Measurements from ENCODE around the gene CFAP77. TPM values are rescaled to one million over a fixed set of nuclear protein-coding genes. Genes with fewer than 3 reads are reported as not detected.

CFAP77 gene
- total RNA-seq, 1 donor from 2014 or later: not detected

DNA sequence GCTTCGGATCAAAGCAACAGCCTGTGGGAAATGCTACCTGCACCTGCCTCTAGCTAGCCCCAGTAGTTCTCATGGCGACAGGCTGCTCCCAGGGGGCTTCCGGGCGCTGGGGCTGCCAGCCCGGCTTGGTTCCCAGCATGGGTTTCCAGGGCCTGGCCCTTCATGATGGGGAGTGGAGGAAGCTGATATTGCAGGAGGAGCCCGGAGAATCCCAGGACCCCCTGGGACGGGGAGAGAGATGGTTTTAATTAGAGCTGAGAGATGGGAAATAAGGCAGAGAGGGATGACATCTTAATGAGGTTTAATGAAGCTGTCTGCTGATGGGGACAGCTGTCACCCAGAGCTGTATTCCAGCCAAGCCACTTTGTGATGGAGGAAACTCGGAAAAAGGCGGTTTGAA lies 78.6 kb downstream of the CFAP77 start:
- H3K36me3 ChIP-seq: no peaks in the 10 kb centered on the region
- DNase-seq (no peak), ATAC-seq (no peak)
- no peak overlapping the region for H3K4me3 ChIP-seq
- no peak overlapping the region for H3K27ac ChIP-seq
- intact Hi-C loops (cut with DNase I): no loop called here
- no peaks in the 10 kb centered on the region for H3K4me1 ChIP-seq
- TF ChIP-seq, protein P1, sequence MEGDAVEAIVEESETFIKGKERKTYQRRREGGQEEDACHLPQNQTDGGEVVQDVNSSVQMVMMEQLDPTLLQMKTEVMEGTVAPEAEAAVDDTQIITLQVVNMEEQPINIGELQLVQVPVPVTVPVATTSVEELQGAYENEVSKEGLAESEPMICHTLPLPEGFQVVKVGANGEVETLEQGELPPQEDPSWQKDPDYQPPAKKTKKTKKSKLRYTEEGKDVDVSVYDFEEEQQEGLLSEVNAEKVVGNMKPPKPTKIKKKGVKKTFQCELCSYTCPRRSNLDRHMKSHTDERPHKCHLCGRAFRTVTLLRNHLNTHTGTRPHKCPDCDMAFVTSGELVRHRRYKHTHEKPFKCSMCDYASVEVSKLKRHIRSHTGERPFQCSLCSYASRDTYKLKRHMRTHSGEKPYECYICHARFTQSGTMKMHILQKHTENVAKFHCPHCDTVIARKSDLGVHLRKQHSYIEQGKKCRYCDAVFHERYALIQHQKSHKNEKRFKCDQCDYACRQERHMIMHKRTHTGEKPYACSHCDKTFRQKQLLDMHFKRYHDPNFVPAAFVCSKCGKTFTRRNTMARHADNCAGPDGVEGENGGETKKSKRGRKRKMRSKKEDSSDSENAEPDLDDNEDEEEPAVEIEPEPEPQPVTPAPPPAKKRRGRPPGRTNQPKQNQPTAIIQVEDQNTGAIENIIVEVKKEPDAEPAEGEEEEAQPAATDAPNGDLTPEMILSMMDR (IDR thresholded peaks at IDR 0.05): no peak
- H3K9me3 ChIP-seq: no peaks in the 10 kb centered on the region
- peaks cover 32% of the 10 kb centered on the region for H3K27me3 ChIP-seq

DNA sequence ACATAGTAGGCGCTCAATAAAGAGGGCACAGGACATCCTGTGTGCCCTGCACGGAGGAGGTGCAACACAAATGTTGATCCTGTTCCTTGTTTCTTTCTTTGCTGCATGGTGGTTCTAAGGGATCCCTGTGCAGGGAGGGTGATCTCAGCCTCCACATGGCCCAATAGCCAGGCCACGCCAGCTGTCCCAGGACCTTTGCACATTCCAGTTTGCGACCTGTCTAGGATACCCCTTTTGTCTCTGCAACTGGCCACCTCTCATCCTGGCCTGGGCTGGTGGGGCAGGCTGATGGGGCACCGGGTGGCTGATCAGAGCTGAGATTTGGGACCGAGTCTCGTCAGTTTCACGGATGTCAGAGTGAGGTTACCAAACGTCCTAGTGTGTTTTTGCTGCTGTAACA lies 79.5 kb downstream of the CFAP77 start:
- ATAC-seq (no peak), DNase-seq (no peak)
- Histone ChIP-seq H3K4me3 (no peak overlapping the region), H3K27ac (no peak overlapping the region), H3K9me3 (no peaks in the 10 kb centered on the region), H3K27me3 (peaks cover 38% of the 10 kb centered on the region), H3K36me3 (no peaks in the 10 kb centered on the region), H3K4me1 (no peaks in the 10 kb centered on the region)
- intact Hi-C loops (cut with DNase I): no loop called here
- TF ChIP-seq, protein P1 (IDR thresholded peaks at IDR 0.05): no peak

DNA sequence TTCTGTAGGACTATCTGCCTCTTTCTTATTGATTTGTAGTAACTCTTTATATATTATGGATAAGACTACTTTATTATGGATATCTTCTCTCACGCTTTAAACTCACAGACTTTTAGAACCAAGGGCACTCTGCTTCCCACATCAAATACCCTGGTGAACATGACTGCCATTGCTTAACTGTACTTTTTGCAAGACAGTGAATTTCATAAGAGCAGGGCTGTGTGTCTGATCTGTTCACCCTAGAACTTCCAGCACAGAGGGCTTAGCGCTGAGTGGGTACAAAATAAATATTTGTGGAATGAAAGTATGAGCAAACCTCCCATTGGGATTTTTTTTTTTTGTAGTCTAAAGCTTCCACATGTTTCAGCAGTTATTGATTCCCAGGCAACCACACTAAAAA lies 84.8 kb downstream of the CFAP77 start:
- TF ChIP-seq, protein P1 (IDR thresholded peaks at IDR 0.05): no peak
- Histone ChIP-seq H3K9me3 (no peaks in the 10 kb centered on the region), H3K27ac (no peak overlapping the region), H3K4me3 (no peak overlapping the region), H3K4me1 (no peaks in the 10 kb centered on the region), H3K27me3 (peaks cover 5% of the 10 kb centered on the region), H3K36me3 (no peaks in the 10 kb centered on the region)
- ATAC-seq (no peak), DNase-seq (no peak)
- intact Hi-C loops (cut with DNase I): no loop called here

DNA sequence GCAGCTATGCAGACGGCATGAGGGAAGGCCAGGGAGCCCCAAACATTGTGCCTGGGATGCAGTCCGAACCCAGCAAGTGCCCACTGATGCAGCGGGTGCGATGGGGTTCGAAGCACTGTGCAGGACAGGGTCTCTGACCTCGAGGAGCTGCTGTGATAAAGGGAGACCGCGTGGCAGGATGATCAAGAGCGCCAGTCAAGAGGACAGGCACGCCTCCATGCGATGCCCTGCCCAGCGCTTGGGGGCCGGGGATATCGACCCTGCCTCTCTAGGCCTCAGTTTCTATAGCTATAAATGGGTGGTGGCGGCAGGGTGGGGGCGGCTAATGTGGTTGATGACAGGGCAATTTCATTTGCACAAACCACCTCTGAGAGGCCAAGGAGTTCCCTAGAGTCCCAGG lies 87.7 kb downstream of the CFAP77 start:
- no peak overlapping the region for H3K27ac ChIP-seq
- intact Hi-C loops (cut with DNase I): no loop called here
- ATAC-seq (no peak), DNase-seq (peak; percentile 45)
- peaks cover 8% of the 10 kb centered on the region for H3K27me3 ChIP-seq
- TF ChIP-seq, protein P1 (IDR thresholded peaks at IDR 0.05): no peak
- no peaks in the 10 kb centered on the region for H3K4me1 ChIP-seq
- no peaks in the 10 kb centered on the region for H3K36me3 ChIP-seq
- H3K9me3 ChIP-seq: no peaks in the 10 kb centered on the region
- H3K4me3 ChIP-seq: no peak overlapping the region

DNA sequence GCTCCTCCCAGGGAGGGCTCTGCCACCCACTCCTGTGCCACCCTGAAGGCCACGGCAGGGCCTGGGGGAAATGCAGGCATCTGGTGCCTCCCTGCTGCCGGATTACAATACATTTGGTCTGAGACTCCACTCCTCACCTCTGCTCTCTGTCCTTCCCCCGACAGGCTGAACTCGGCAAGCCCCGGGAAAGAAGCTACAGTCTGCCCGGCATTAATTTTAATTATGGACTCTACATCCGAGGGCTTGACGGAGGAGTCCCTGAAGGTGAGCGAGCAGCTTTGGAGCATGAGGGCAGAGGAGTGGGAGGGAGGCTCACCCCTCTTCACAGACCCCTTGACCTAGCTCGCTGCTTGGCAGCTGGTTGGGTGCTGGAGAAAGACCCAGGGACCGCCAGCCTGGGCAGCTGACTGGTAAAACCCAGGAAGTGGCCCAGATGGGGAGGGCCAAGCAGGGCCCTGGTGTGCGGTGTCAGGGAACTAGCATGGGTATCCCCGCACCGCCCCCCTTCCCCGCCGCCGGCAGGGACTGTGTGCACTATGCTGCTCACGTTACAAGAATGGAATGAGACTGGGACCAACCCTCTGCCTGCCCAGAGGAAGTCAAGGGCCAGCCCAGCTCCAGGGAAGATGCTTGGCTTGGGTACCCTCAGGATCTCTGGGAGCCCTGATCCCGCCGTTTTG lies 88.7 kb downstream of the CFAP77 start:
- TF ChIP-seq, protein P1 (IDR thresholded peaks at IDR 0.05): no peak
- Histone ChIP-seq H3K4me1 (no peaks in the 10 kb centered on the region), H3K36me3 (no peaks in the 10 kb centered on the region), H3K27ac (no peak overlapping the region), H3K9me3 (no peaks in the 10 kb centered on the region), H3K4me3 (no peak overlapping the region), H3K27me3 (peaks cover 15% of the 10 kb centered on the region)
- DNase-seq: no peak
- peak; percentile 8 for ATAC-seq
- intact Hi-C loops (cut with DNase I): no loop called here

DNA sequence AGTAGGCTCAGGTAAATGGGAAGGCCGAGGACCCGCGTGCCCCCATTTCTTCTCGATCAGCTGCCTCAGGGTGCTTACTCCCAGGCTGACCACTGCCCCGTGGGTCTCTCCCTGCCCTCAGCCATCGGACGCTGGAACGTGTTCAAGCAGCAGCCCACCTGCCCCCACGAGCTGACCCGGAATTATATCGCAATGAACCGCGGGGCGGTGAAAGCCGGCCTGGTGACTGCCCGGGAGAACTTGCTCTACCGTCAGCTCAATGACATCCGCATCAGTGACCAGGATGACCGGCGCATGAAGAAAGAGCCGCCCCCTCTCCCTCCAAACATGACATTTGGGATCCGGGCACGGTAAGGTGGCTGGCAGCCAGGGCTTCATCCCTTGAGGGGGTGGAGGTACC lies 89.2 kb downstream of the CFAP77 start:
- no peaks in the 10 kb centered on the region for H3K36me3 ChIP-seq
- DNase-seq: no peak
- intact Hi-C loops (cut with DNase I): no loop called here

More for the DNA sequence above, 89.2 kb downstream of the CFAP77 start:
- H3K27ac ChIP-seq: no peak overlapping the region
- no peaks in the 10 kb centered on the region for H3K9me3 ChIP-seq
- no peak overlapping the region for H3K4me3 ChIP-seq
- no peak for ATAC-seq
- TF ChIP-seq, protein P1 (IDR thresholded peaks at IDR 0.05): no peak
- H3K27me3 ChIP-seq: peaks cover 17% of the 10 kb centered on the region
- H3K4me1 ChIP-seq: no peaks in the 10 kb centered on the region
